PC-3 (cell line): ENCODE measurements around the gene KIF20B. TPM values are rescaled to one million over a fixed set of nuclear protein-coding genes. Genes with fewer than 3 reads are reported as not detected.
"Not testable (repeated sequence)": the region's sequence is repeated elsewhere in the genome, so short reads cannot be mapped to it uniquely, and the experiment has no call there.

Source experiments
- ATAC-seq: fragments of 200-7000 bp; cut with Tn5 transposase; 2 replicates; pipeline ENCODE4 v1.9.1; 2020; ENCODE audit warnings: mild to moderate bottlenecking, moderate library complexity
- BruUV-seq: library from RNA; stranded (reverse); fragments of 400-500 nt; replicated peaks from 2 replicates; lab custom pipeline; 2021; lab: Mats Ljungman, UMichigan
- CTCF ChIA-PET: fragments of 300-600 bp; sonication (Branson Sonifier 250); formaldehyde crosslinking; loops from one replicate; lab custom pipeline; 2022; ENCODE audit warnings: antibody characterized with exemption; lab: Charles Lee
- POLR2A ChIA-PET: fragments of 300-600 bp; sonication (Branson Sonifier 250); formaldehyde crosslinking; loops from one replicate; lab custom pipeline; 2022; ENCODE audit warnings: antibody characterized with exemption; ENCODE audit not compliant: unreplicated experiment; lab: Charles Lee
- DNase-seq: peaks from one replicate; pipeline ENCODE4 v3.0.0-alpha.2; 2015
- H2AFZ ChIP-seq: fragments of 300-600 bp; sonication (generic); 2 replicates; pipeline ENCODE4 v1.6.0; 2016; ENCODE audit warnings: antibody characterized with exemption, low read length
- H3F3A ChIP-seq: fragments of 300-600 bp; sonication (generic); one replicate; pipeline ENCODE4 v1.6.0; 2017; ENCODE audit warnings: antibody characterized with exemption, low read length, control low read depth, mild to moderate bottlenecking; ENCODE audit not compliant: unreplicated experiment
- H3K27ac ChIP-seq: fragments of 300-600 bp; sonication (generic); 2 replicates; pipeline ENCODE4 v1.5.1; 2016; ENCODE audit warnings: mild to moderate bottlenecking, low read length
- H3K27me3 ChIP-seq: fragments of 300-600 bp; sonication (generic); 2 replicates; pipeline ENCODE4 v1.6.1; 2016; ENCODE audit warnings: low read length, mixed read lengths
- H3K36me3 ChIP-seq: fragments of 300-600 bp; sonication (generic); 2 replicates; pipeline ENCODE4 v1.6.1; 2016; ENCODE audit warnings: low read depth, mixed run types, low read length, mixed read lengths
- H3K4me1 ChIP-seq: fragments of 300-600 bp; sonication (generic); 2 replicates; pipeline ENCODE4 v1.5.1; 2016; ENCODE audit warnings: low read length; ENCODE audit not compliant: insufficient read depth
- H3K4me2 ChIP-seq: fragments of 300-600 bp; sonication (generic); 2 replicates; pipeline ENCODE4 v1.6.0; 2016; ENCODE audit warnings: low read length
- H3K4me3 ChIP-seq: fragments of 300-600 bp; sonication (generic); 2 replicates; pipeline ENCODE4 v1.5.1; 2016; ENCODE audit warnings: mild to moderate bottlenecking, low read length, mixed read lengths
- H3K79me2 ChIP-seq: fragments of 300-600 bp; sonication (generic); 2 replicates; pipeline ENCODE4 v1.6.1; 2017; ENCODE audit warnings: low read length, mixed read lengths
- H3K9ac ChIP-seq: fragments of 300-600 bp; sonication (generic); 2 replicates; pipeline ENCODE4 v1.6.0; 2016; ENCODE audit warnings: mild to moderate bottlenecking, low read length
- H3K9me2 ChIP-seq: fragments of 300-600 bp; sonication (generic); replicated peaks from 2 replicates; pipeline ENCODE4 v1.6.1; 2016; ENCODE audit warnings: mixed run types, low read length, mixed read lengths
- H3K9me3 ChIP-seq: fragments of 300-600 bp; sonication (generic); 2 replicates; pipeline ENCODE4 v1.6.1; 2016; ENCODE audit warnings: low read length, mixed read lengths
- H4K20me1 ChIP-seq: fragments of 300-600 bp; sonication (generic); 2 replicates; pipeline ENCODE4 v1.6.1; 2016; ENCODE audit warnings: low read length, mixed read lengths
- EZH2 ChIP-seq: fragments of 300-600 bp; sonication (generic); IDR thresholded peaks from one replicate; pipeline ENCODE4 v1.6.1; 2017; ENCODE audit warnings: antibody characterized with exemption, mild to moderate bottlenecking, low read length; ENCODE audit not compliant: unreplicated experiment
- EZH2phosphoT487 ChIP-seq: fragments of 300-600 bp; sonication (generic); IDR thresholded peaks from 2 replicates; pipeline ENCODE4 v1.6.1; 2018; ENCODE audit warnings: mild to moderate bottlenecking, antibody characterized with exemption, low read length, borderline replicate concordance
- intact Hi-C: fragments of 100-400 bp; cut with micrococcal nuclease; formaldehyde crosslinking; loops from 2 replicates; pipeline ENCODE4 v1.9.0; 2023
- total RNA-seq: library from RNA; depleted of rRNA; stranded (reverse); fragments of >200 nt; gene quantifications from 2 replicates; pipeline ENCODE4 v1.2.3, GENCODE V29; 2014; rRNA removed
- TF ChIP-seq, protein P1 (sequence below): fragments of 300-600 bp; sonication (generic); conservative IDR thresholded peaks from 2 replicates; pipeline ENCODE4 v1.5.1; 2017; ENCODE audit warnings: antibody characterized with exemption, low read depth, mild to moderate bottlenecking, low read length

KIF20B gene
- total RNA-seq, 1 experiment from 2014 or later, result 12.6 TPM

DNA sequence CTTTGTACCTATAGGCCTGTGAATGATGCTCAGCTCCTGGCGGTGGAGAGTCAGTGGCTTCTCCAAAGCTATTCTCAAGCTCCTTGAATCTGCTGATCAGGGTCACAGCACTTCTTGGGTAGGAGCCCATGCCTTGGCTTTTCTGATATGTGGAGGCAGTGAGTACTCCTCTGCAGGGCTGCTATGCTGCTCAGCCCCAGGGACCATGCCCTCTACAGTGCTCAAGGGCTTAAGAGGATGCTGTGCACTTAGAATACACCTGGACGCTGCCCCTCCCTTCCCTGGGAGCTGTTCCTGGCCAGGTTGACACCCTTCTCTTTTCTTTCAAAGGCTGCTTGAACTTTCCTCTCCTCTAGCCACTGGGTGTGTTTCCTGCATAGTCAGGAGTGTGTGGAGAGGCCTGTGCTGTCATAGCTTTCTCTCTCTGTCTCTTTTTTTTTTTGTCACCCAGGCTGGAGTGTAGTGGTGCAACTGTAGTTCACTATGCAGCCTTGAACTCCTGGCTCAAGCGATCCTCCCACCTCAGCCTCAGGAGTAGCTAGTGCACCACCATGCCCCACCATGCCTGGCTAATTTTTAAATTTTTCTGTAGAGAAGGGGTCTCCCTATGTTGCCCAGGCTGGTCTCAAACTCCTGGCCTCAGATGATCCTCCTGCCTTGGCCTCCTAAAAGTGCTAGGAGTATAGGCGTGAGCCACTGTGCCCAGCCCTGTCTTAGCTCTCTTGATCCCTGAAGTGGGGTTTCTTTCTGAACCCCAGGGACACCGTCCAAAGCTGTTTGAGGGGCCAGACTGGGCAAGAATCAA lies 113.9 kb downstream of the KIF20B start:
- no peak for TF ChIP-seq EZH2
- TF ChIP-seq, protein P1, sequence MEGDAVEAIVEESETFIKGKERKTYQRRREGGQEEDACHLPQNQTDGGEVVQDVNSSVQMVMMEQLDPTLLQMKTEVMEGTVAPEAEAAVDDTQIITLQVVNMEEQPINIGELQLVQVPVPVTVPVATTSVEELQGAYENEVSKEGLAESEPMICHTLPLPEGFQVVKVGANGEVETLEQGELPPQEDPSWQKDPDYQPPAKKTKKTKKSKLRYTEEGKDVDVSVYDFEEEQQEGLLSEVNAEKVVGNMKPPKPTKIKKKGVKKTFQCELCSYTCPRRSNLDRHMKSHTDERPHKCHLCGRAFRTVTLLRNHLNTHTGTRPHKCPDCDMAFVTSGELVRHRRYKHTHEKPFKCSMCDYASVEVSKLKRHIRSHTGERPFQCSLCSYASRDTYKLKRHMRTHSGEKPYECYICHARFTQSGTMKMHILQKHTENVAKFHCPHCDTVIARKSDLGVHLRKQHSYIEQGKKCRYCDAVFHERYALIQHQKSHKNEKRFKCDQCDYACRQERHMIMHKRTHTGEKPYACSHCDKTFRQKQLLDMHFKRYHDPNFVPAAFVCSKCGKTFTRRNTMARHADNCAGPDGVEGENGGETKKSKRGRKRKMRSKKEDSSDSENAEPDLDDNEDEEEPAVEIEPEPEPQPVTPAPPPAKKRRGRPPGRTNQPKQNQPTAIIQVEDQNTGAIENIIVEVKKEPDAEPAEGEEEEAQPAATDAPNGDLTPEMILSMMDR, result no peak
- no peak for TF ChIP-seq EZH2phosphoT487
- BruUV-seq, result no TSS peak
- Histone ChIP-seq H3K9ac (no peak overlapping the region), H3K27me3 (no peaks in the 10 kb centered on the region), H3K79me2 (no peaks in the 10 kb centered on the region), H3K9me2 (no peaks in the 10 kb centered on the region), H3K4me3 (no peak overlapping the region), H3F3A (no peaks in the 10 kb centered on the region), H3K27ac (no peak overlapping the region), H2AFZ (no peak overlapping the region), H3K9me3 (no peaks in the 10 kb centered on the region), H3K36me3 (no peaks in the 10 kb centered on the region), H4K20me1 (no peaks in the 10 kb centered on the region), H3K4me1 (no peaks in the 10 kb centered on the region), H3K4me2 (no peak overlapping the region)
- DNase-seq (no peak), ATAC-seq (no peak)
- ChIA-PET CTCF (no interaction called here), POLR2A (no interaction called here)
- intact Hi-C loops, result no loop called here

DNA sequence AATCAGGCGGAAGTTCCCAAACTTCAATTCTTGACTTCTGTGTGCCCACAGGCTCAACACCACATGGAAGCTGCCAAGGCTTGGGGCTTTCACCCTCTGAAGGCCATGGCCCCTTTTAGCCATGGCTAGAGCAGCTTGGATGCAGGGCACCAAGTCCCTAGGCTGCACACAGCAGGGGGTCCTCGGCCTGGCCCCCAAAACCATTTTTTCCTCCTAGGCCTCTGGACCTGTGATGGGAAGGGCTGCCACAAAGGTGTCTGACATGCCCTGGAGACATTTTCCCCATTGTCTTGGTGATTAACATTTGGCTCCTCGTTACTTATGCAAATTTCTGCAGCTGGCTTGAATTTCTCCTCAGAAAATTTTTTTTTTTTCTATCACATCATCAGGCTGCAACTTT lies 117.6 kb downstream of the KIF20B start:
- DNase-seq, H3K4me2 ChIP-seq, ATAC-seq, H3F3A ChIP-seq, BruUV-seq, CTCF ChIA-PET, H3K36me3 ChIP-seq, H3K9ac ChIP-seq, H3K4me1 ChIP-seq, H2AFZ ChIP-seq, H3K9me3 ChIP-seq, H3K79me2 ChIP-seq, H3K27ac ChIP-seq, H3K27me3 ChIP-seq, H4K20me1 ChIP-seq, H3K9me2 ChIP-seq, intact Hi-C loops, H3K4me3 ChIP-seq: not testable (repeated sequence)
- POLR2A ChIA-PET, result interaction anchor here (0.7 kb wide), 1 partner anchor 197 kb away, joined by 3 read pairs; no protein-coding TSS in a partner anchor

Other genes starting within 250 kb of the KIF20B start
- gene SLC16A12, start 166.0 kb upstream of the KIF20B start, total RNA-seq, result not detected in 2 replicates
- 2.0 and 3.9 TPM in 2 replicates for gene PANK1, start 56.3 kb upstream of the KIF20B start, total RNA-seq